Measurements from ENCODE around the gene GNL2.
A peak's percentile ranks its signal among the peaks of the same experiment; 100 is the strongest.

Gene GNL2

DNA sequence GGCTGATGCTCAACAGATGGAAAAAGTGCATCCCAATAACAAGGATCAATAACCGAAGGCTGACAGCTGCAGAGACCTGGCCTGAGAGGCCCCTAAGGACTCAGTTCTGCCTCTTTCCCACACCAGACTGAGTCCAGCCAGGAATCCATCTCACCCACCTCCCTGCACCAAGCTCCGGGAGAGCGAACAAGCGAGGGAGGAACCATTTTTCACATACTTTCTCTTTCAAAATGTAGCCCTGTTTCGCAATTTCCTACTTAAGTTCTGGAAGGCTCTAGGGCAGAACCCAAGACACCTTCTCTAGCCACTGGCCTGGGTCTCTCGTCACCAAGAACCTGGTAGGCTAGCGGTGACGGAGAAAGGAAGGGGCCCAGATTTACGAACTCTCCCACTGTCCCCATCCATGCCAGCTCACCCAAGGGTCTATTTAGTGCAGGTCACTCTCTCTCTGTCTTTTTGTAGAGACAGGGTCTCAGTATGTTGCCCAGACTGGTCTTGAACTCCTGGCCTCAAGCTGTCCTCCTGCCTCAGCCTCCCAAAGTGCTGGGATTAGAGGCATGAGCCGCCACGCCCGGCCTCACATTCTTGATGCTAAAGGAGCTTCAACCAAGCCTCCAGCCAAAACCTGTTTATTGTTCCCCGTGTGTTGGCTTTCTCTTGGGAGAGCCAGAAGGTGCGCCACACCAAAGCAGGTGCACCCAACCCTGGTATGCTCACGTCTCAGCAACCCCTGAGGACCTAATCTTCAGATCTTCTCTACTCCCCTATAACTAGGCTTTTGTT, 10.9 kb upstream of the GNL2 start:
- Histone ChIP-seq H3K27me3 (peaks cover 49% of the 10 kb centered on the region), H3K4me3 (ENCODE audit: low read depth in 1 of 2, low read length in 1 of 2) (peak overlapping the region; percentile 60 to 61), H3K4me1 (ENCODE audit: control insufficient read depth in 1 of 2, insufficient read depth in 1 of 2, low read depth in 1 of 2, low read length in 1 of 2) (peaks cover 16 to 20% of the 10 kb centered on the region in 2 experiments), H3K36me3 (no peaks in the 10 kb centered on the region), H3K9me3 (no peaks in the 10 kb centered on the region), H3K27ac (peak overlapping the region; percentile 82)
- TF ChIP-seq, protein P1, sequence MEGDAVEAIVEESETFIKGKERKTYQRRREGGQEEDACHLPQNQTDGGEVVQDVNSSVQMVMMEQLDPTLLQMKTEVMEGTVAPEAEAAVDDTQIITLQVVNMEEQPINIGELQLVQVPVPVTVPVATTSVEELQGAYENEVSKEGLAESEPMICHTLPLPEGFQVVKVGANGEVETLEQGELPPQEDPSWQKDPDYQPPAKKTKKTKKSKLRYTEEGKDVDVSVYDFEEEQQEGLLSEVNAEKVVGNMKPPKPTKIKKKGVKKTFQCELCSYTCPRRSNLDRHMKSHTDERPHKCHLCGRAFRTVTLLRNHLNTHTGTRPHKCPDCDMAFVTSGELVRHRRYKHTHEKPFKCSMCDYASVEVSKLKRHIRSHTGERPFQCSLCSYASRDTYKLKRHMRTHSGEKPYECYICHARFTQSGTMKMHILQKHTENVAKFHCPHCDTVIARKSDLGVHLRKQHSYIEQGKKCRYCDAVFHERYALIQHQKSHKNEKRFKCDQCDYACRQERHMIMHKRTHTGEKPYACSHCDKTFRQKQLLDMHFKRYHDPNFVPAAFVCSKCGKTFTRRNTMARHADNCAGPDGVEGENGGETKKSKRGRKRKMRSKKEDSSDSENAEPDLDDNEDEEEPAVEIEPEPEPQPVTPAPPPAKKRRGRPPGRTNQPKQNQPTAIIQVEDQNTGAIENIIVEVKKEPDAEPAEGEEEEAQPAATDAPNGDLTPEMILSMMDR (IDR thresholded peaks at IDR 0.05) = no peak

DNA sequence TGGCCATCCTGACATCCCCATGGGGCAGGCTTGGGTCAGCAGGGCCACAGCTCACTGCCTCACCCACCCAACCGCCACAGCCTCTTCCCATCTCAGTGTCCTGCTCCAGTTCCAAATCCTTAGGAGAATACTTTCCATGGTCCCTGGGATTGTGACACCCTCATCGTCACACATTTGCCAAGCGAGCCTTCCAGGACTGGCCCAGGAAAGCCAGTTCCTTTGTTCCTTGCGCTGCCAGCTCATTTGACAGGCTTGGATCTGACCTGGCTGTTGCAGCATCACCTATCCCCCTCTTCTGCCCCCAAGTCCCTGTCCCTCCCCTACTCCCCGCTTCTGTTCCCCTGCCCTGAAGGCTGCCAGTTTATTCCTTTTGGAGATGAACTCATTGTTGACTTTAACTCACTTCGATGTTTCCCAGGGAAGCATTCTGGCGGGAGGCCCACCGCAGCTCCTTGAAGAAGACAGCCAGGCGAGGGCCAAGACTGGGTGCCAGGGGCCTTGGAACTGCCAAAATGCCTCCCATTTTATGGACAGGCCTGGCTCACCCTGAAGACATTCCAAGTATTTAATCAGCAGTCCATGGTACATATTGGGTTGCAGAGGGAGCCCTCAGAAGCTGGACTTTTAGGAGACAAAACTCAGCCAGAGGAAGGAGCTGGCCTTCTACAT, 10.2 kb upstream of the GNL2 start:
- H3K36me3 ChIP-seq = no peaks in the 10 kb centered on the region
- no peaks in the 10 kb centered on the region for H3K9me3 ChIP-seq
- TF ChIP-seq, protein P1 (IDR thresholded peaks at IDR 0.05) = no peak
- H3K4me1 ChIP-seq (ENCODE audit: control insufficient read depth in 1 of 2, insufficient read depth in 1 of 2, low read depth in 1 of 2, low read length in 1 of 2) = peaks cover 16 to 20% of the 10 kb centered on the region in 2 experiments
- H3K27me3 ChIP-seq = peaks cover 45% of the 10 kb centered on the region
- H3K27ac ChIP-seq = peak overlapping the region; percentile 82
- H3K4me3 ChIP-seq (ENCODE audit: low read depth in 1 of 2, low read length in 1 of 2) = peak overlapping the region; percentile 60 to 61

DNA sequence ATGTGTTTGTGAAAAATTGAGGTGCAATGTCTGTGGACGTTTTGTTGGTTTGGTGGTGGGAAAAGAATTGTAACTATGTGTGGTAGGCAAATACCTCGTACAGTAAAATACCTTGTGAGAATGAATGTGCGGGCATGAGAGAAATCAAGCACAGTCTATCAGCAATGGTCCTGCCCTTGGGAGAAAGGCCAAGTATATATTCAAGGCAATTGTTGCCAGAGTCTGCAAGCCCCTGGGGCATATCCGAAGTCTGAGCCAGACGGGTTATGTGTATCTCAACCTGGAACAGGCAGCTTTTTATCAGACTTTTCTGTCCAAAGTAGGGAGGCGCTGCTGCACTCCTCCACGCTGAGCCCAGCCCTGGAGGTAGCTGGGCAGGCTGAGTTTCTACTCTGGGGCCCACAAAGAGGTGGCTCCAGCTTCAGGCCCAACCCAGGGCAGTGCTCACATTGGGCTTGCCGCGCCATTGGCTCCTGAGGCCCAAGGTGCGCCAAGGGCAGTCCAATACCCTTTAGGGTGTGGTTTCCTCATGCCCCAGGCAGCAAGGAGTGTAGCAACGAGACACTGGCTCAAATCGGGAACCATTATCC, 9.4 kb upstream of the GNL2 start:
- Histone ChIP-seq H3K36me3 (no peaks in the 10 kb centered on the region), H3K27me3 (peaks cover 45% of the 10 kb centered on the region), H3K27ac (no peak overlapping the region), H3K9me3 (no peaks in the 10 kb centered on the region), H3K4me3 (ENCODE audit: low read depth in 1 of 2, low read length in 1 of 2) (no peak overlapping the region), H3K4me1 (ENCODE audit: control insufficient read depth in 1 of 2, insufficient read depth in 1 of 2, low read depth in 1 of 2, low read length in 1 of 2) (peaks cover 16 to 20% of the 10 kb centered on the region in 2 experiments)
- TF ChIP-seq, protein P1 (IDR thresholded peaks at IDR 0.05) = no peak

DNA sequence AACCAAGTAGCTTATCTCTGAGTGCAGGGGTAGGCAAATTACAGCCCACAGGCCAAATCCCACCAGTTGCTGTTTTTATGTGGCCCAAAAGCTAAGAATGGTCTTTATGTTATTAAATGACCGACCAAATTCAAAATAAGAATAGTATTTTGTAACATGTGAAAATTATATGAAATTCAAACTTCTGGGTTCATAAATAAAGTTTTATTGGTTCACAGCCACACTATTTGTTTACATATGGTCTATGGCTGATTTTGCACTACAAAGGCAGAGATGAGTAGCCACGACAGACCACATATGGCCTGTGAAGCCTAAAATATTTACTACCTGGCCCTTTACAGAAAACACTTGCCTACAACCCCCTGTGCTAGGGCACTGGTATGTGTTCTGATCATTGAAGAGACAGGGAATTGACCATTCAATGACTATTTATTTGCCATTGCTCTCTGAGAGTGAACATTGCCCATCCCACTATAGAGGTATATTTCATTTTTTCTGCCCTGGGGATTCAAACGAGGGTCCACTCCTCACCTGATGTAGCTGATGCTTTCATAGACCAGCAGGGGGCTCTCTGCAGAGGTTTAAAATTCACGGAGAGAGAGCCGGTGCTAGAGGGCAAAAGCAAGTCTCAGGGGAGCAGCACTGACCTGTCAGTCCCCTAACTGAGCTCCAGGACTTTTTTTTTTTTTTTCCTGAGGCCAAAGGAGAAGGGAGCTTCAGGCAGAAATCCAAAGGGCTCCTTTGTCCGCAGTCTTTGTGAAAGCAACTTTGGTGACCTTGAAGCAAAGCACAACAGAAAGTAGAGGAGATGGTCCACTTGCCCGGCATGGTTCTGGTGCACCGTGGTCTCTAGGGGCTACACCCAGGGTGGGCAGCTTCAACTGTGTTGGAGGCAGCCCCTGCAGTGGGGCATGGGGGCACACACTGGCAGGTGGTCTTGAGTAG, 7.3 kb upstream of the GNL2 start:
- H3K9me3 ChIP-seq = no peaks in the 10 kb centered on the region
- H3K4me3 ChIP-seq (ENCODE audit: low read depth in 1 of 2, low read length in 1 of 2) = no peak overlapping the region
- no peaks in the 10 kb centered on the region for H3K36me3 ChIP-seq
- H3K27ac ChIP-seq = no peak overlapping the region
- H3K4me1 ChIP-seq (ENCODE audit: control insufficient read depth in 1 of 2, insufficient read depth in 1 of 2, low read depth in 1 of 2, low read length in 1 of 2) = peaks cover 16 to 20% of the 10 kb centered on the region in 2 experiments
- H3K27me3 ChIP-seq = peaks cover 29% of the 10 kb centered on the region
- TF ChIP-seq, protein P1 (IDR thresholded peaks at IDR 0.05) = peak; percentile 67

DNA sequence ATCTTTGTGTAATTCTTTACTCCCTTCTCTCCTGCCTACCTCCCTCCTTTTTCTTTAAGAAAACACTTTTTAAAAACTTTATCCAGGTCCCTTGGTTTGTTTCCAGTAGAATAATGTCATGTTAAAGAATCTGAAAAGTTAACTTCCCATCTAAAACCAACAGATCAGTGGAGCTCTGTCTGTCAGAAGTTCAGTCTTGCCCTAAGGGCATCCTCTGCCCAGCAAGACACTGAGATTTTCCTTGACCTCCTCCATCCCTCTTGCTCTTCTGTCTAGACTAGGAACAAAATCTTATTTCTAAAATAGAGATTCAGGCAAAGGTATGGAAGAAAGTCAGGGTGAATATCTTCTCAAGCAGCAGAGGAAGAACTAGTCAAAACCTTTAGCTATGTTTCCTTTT, 5.7 kb upstream of the GNL2 start:
- Histone ChIP-seq H3K4me3 (ENCODE audit: low read depth in 1 of 2, low read length in 1 of 2) (no peak overlapping the region), H3K27ac (no peak overlapping the region), H3K27me3 (peaks cover 28% of the 10 kb centered on the region), H3K36me3 (no peaks in the 10 kb centered on the region), H3K4me1 (ENCODE audit: control insufficient read depth in 1 of 2, insufficient read depth in 1 of 2, low read depth in 1 of 2, low read length in 1 of 2) (peaks cover 10 to 12% of the 10 kb centered on the region in 2 experiments), H3K9me3 (no peaks in the 10 kb centered on the region)
- TF ChIP-seq, protein P1 (IDR thresholded peaks at IDR 0.05) = no peak
